ENCODE data around the gene GALNT2.

DNA sequence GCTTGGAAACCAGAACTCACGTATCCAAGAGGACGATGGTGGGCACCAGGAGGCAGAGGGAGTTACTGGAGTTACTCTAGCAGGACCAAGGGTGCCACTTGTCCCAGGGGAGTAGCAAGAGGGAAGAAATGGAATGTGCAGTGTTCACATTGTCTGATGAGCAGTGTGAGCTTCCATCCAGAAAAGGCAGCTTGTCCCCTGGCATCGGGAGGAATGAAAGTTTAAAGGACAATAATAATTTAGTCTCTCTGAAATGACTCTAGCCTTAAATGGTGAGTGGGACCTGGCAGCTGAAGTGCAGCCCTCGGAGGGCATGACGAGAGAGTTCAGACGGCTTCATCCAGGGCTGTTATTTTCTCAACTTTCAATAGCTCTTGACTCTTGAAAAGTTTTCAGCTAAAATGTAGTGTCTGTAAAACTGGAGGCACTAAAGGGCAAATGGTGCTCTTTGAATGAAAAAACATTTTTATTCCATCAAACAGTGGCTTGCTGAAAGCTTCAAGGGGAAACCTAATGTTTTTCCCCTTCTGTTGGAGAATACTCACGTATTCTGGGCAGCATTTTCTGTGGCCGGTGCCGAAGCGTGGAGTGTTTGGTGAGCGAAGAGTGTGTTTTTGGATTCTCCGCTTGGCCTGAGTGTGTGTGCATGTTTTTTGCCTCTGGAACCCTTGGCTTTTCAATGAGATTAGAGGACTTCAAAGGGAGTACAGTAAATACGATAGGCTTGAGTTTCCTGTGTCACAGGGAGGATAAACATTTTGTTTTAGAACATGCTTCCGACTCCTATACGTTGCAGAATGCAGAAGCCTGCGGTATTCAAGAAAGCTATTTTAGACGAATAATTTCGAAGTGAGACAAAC lies 157.3 kb downstream of the GALNT2 start:
- TF ChIP-seq, protein P1, sequence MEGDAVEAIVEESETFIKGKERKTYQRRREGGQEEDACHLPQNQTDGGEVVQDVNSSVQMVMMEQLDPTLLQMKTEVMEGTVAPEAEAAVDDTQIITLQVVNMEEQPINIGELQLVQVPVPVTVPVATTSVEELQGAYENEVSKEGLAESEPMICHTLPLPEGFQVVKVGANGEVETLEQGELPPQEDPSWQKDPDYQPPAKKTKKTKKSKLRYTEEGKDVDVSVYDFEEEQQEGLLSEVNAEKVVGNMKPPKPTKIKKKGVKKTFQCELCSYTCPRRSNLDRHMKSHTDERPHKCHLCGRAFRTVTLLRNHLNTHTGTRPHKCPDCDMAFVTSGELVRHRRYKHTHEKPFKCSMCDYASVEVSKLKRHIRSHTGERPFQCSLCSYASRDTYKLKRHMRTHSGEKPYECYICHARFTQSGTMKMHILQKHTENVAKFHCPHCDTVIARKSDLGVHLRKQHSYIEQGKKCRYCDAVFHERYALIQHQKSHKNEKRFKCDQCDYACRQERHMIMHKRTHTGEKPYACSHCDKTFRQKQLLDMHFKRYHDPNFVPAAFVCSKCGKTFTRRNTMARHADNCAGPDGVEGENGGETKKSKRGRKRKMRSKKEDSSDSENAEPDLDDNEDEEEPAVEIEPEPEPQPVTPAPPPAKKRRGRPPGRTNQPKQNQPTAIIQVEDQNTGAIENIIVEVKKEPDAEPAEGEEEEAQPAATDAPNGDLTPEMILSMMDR (IDR thresholded peaks at IDR 0.05) = no peak
- no peak for TF ChIP-seq SIN3A (IDR thresholded peaks at IDR 0.05; ENCODE audit: borderline replicate concordance, insufficient read depth, low read depth, low read length)
- no peak for TF ChIP-seq POLR2AphosphoS5 (IDR thresholded peaks at IDR 0.05; ENCODE audit: low read depth, low read length)
